Coronary artery (tissue), 2 donors: ENCODE measurements around the gene PHPT1.
"Not testable (repeated sequence)": the region's sequence is repeated elsewhere in the genome, so short reads cannot be mapped to it uniquely, and the experiment has no call there.

Source experiments
- DNase-seq: peaks from one replicate; pipeline ENCODE4 v3.0.0-alpha.2; 2017; ENCODE audit warnings: low spot score
- H3K27ac ChIP-seq, 2 donors: fragments of 200-600 bp; sonication (generic); one replicate each; pipeline ENCODE4 v1.5.1; 2016 to 2019
- H3K4me3 ChIP-seq: fragments of 200-600 bp; sonication (generic); 2 replicates; pipeline ENCODE4 v1.5.1; 2016; ENCODE audit warnings: mild to moderate bottlenecking, moderate library complexity
- TF ChIP-seq, protein P1 (sequence below): fragments of 200-600 bp; sonication (generic); IDR thresholded peaks from one replicate; pipeline ENCODE4 v1.5.1; 2019; ENCODE audit warnings: antibody characterized with exemption

PHPT1 gene

GRCh38 chr9:136849038-136849959 lies at the start of gene PHPT1:
Gene PHPT1, plus strand, starts transcription at chr9:136849409. Its CDS starts 22 bp downstream, at chr9:136849431.
- peak; percentile 99 for DNase-seq
- peak within 1 kb of the TSS; percentile 80 for H3K4me3 ChIP-seq
- peak within 1 kb of the TSS; percentile 77 to 99 for H3K27ac ChIP-seq
- TF ChIP-seq, protein P1, sequence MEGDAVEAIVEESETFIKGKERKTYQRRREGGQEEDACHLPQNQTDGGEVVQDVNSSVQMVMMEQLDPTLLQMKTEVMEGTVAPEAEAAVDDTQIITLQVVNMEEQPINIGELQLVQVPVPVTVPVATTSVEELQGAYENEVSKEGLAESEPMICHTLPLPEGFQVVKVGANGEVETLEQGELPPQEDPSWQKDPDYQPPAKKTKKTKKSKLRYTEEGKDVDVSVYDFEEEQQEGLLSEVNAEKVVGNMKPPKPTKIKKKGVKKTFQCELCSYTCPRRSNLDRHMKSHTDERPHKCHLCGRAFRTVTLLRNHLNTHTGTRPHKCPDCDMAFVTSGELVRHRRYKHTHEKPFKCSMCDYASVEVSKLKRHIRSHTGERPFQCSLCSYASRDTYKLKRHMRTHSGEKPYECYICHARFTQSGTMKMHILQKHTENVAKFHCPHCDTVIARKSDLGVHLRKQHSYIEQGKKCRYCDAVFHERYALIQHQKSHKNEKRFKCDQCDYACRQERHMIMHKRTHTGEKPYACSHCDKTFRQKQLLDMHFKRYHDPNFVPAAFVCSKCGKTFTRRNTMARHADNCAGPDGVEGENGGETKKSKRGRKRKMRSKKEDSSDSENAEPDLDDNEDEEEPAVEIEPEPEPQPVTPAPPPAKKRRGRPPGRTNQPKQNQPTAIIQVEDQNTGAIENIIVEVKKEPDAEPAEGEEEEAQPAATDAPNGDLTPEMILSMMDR: no peak

DNA sequence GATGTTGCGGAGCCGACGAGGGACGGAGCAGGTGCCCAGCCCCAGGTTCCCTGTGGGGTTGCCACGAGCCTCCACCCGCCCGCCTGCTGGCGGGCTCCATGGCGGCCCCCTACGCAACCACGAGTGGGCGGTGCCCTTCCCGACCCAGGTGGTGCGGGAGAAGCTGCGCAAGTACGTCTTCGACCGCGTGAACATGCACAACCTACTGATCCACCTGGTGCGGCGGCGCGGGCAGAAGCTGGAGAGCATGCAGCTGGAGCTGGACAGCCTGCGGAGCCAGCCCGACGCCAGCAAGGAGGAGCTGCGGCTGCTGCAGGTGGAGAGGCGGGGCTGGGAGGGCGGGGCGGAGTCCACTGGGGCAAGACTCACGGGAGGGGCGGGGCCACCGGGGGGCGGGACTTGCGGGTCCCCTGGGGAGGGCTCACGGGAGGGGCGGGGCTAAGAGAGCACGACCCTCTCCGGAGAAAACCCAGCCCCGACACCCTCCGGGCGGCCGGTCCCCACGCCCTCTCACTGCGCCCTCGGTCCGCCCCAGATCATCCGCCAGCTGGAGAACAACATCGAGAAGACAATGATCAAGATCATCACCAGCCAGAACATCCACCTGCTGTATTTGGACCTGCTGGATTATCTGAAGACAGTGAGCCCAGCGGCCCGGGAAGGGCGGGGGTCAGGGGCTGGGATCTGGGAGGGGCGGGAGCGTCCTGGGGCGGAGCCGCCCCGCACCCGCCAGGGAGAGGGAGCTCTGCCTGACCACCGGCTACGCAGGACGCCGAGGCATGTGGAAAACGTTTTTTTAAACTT lies 49.2 kb upstream of the PHPT1 start:
- Histone ChIP-seq H3K4me3 (peak overlapping the region; percentile 47), H3K27ac (no peak overlapping the region)
- DNase-seq: no peak
- TF ChIP-seq, protein P1: no peak

DNA sequence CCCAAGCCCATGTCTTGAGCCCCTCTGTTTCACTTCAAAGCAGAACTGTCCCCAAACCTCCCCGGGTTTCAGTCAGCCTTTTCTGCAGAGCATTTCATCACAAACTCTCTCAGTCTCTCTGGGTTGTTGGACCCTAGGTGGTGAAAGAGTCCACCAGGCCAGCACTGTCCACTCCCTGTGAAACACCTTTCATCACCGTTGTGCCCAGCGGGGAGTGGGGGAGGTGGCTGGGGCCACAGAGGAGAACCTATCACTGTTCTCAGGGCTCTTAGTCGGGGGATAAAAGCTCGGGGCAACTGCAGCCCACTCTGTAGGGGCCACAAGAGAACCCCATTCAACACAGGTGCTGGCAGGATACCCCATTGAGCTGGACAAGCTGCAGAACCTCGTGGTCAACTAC lies 46.9 kb upstream of the PHPT1 start:
- TF ChIP-seq, protein P1: no peak

GRCh38 chr9:136803009-136803550 lies 46.1 kb upstream of the PHPT1 start:
- not testable (repeated sequence) for DNase-seq, H3K27ac ChIP-seq, H3K4me3 ChIP-seq

More for the DNA sequence above, 46.9 kb upstream of the PHPT1 start:
- Histone ChIP-seq H3K27ac (no peak overlapping the region), H3K4me3 (no peak overlapping the region)
- DNase-seq: no peak

GRCh38 chr9:136803551-136804508 lies 45.4 kb upstream of the PHPT1 start:
- no peak for DNase-seq

DNA sequence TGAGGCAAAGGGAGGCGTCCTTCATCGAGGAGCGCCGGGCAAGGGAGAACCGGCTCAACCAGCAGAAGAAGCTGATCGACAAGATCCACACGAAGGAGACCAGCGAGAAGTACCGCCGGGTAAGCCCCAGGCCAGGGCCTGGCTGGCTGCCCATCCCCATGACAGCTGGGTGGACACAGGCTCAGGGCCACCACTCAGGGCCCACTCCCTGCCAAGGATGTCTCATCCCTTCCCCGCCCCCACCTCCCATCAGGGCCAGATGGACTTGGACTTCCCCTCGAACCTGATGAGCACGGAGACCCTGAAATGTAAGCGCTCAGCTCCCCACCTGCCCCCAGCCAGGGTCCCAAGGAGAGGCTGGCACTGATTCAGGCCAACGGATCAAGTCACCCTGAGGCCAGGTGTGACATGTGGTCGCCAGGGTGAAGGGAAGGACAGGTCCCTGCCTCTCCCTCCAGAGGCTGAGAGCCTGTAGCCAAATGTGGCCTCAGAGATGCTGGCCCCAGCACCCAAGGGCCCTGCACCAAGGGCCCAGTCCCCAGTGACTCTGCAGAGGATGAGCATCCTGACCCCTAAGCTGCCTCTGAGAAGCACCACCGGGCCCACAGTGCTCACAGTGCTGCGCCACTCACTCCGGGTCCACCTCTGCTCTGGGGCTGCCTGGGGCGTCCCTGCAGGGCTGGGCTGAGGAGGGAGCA lies 44.6 kb upstream of the PHPT1 start:
- H3K4me3 ChIP-seq: no peak overlapping the region
- TF ChIP-seq, protein P1: no peak
- no peak for DNase-seq
- no peak overlapping the region for H3K27ac ChIP-seq

More at GRCh38 chr9:136803551-136804508, 45.4 kb upstream of the PHPT1 start:
- Histone ChIP-seq H3K4me3 (no peak overlapping the region), H3K27ac (no peak overlapping the region)
- TF ChIP-seq, protein P1: no peak
